GM12875 (cell line): ENCODE measurements around the gene CYP2E1.
"Not testable (repeated sequence)": the region's sequence is repeated elsewhere in the genome, so short reads cannot be mapped to it uniquely, and the experiment has no call there.

Experiments
- H3K4me3 ChIP-seq: one replicate; pipeline ENCODE4 v1.5.1; 2011; ENCODE audit warnings: low read depth, low read length, control low read depth
- TF ChIP-seq, protein P1 (sequence below): IDR thresholded peaks from 2 replicates; pipeline ENCODE4 v1.5.1; 2011; ENCODE audit warnings: low read depth, mild to moderate bottlenecking, control low read depth, inconsistent platforms, low read length, moderate library complexity, borderline replicate concordance; ENCODE audit not compliant: insufficient read depth

CYP2E1 gene

DNA sequence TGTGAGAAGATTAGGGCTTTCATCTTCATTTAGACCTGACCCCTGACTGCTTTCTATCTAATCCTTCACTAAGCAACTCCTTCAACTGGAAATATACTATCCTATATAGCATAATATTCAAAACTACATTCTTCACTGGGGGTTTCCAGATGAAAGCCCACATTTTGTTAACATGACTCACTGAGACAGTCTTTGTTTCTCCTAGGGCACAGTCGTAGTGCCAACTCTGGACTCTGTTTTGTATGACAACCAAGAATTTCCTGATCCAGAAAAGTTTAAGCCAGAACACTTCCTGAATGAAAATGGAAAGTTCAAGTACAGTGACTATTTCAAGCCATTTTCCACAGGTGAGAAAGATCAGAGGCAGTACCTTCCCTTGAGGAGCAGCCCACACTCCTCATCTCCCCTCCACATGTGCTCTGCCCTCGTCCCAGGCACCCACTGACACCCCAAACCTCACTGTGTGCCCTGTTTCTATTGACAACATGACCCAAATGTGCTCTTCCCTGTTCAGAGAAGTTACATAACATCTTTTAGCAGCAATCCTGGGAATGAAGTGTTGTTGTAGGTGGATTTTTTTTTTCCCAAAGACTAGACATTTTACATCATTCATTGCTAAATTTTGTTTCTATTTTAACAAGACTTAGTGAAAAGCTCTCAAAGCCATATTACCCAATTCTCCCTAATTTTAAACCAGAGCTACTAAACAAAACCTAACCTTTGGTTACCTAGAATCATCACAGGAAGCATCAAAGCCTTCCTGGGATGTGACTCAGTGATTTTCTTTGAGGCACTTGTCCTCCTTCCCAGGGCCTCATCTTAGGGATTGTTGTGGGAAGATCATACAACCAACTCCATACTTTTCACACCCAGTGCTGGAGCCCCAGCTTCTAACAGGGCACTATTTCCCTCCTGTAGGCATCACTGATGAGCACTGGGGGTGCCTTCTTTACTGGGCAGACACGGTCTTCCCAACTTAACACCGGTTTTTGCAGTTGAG, 10.7 kb downstream of the CYP2E1 start:
- no peak overlapping the region for H3K4me3 ChIP-seq
- TF ChIP-seq, protein P1, sequence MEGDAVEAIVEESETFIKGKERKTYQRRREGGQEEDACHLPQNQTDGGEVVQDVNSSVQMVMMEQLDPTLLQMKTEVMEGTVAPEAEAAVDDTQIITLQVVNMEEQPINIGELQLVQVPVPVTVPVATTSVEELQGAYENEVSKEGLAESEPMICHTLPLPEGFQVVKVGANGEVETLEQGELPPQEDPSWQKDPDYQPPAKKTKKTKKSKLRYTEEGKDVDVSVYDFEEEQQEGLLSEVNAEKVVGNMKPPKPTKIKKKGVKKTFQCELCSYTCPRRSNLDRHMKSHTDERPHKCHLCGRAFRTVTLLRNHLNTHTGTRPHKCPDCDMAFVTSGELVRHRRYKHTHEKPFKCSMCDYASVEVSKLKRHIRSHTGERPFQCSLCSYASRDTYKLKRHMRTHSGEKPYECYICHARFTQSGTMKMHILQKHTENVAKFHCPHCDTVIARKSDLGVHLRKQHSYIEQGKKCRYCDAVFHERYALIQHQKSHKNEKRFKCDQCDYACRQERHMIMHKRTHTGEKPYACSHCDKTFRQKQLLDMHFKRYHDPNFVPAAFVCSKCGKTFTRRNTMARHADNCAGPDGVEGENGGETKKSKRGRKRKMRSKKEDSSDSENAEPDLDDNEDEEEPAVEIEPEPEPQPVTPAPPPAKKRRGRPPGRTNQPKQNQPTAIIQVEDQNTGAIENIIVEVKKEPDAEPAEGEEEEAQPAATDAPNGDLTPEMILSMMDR: no peak

DNA sequence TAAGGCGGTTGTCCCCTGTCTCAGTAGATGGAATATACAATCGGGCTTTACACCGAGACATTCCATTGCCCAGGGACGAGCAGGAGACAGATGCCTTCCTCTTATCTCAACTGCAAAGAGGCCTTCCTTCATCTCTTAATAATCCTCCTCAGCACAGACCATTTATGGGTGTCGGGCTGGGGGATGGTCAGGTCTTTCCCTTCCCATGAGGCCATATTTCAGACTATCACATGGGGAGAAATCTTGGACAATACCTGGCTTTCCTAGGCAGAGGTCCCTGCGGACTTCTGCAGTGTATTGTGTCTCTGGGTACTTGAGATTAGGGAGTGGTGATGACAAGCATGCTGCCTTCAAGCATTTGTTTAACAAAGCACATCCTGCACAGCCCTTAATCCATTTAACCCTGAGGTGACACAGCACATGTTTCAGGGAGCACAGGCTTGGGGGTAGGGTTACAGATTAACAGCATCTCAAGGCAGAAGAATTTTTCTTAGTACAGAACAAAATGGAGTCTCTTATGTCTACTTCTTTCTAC, 14.3 kb downstream of the CYP2E1 start:
- not testable (repeated sequence) for H3K4me3 ChIP-seq

DNA sequence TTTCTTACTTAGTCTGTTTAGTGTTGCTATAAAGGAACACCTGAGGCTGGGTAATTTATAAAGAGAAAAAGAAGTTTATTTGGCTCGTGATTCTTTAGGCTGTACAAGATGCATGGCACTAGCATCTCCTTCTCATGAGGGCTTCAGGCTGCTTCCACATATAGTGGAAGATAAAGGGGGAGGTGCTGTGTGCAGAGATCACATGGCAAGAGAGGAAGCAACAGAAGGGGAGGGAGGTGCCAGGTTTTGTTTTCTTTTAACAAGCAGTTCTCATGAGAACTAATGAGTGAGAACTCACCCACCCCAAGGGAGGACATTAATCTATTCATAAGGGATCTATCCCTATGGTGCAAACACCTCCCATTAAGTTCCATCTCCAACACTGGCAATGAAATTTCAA, 17.3 kb downstream of the CYP2E1 start:
- H3K4me3 ChIP-seq: no peak overlapping the region
- TF ChIP-seq, protein P1: no peak

DNA sequence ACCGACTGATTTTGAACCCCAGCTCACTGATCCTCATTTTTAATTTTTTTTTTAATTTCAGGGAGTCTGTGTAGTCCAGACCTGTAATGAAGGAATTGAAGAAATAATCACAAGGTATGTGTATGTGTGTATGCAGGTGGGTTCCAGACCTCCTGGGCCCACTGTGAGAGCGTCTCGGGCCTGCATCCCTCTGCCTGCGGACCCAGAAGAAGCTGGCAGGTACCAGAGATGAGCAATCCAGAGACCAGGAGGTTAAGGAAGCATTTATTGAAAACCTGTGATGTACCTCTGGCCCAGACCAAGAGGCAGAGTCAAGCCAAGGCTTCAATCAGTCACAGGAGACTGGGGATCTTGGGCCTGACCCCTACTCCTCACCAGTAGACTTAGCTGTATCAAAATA, 27.4 kb downstream of the CYP2E1 start:
- H3K4me3 ChIP-seq: no peak overlapping the region
- TF ChIP-seq, protein P1: no peak

GRCh38 chr10:133555521-133555920, 28.4 kb downstream of the CYP2E1 start:
- no peak overlapping the region for H3K4me3 ChIP-seq
- TF ChIP-seq, protein P1: no peak

- TF ChIP-seq, protein P1: no peak
- H3K4me3 ChIP-seq: no peak overlapping the region
Measured at GRCh38 chr10:133557381-133557780, 30.2 kb downstream of the CYP2E1 start.

GRCh38 chr10:133559216-133559615, 32.1 kb downstream of the CYP2E1 start:
- no peak overlapping the region for H3K4me3 ChIP-seq
- TF ChIP-seq, protein P1: no peak
